ENCODE measurements around the gene PPARA. TPM values are rescaled to one million over a fixed set of nuclear protein-coding genes. Genes with fewer than 3 reads are reported as not detected.

The PPARA gene
- total and polyA plus RNA-seq, 9 of the 15 experiments (the other 6 are each of a cell fraction or from before 2014, with no cell fraction given), result 0.64 to 5.3 (median 3.5) TPM

DNA sequence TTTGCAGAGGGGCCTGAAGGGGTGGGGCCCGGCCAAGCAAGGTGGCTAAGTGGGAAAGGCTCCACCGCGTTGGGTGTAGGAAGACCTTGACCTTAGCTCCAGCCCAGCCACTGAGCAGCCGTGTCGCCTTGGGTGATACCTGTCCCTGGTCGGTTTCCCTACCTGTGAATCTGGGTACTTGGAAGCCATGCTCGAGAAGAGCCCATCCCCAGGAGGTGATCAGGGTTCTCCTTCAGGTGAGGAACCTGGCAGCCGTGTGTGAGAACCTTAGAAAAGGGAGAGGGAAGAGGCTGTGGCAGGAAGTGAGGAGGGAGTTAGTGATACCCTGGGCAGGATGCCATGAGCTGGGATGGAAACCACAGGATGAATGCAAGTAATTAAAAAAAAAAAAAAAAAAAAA is 21.6 kb downstream of the PPARA start (continued):
- TF ChIP-seq MGA (IDR thresholded peaks at IDR 0.05) (no peak), EP400 (IDR thresholded peaks at IDR 0.05) (no peak), L3MBTL2 (IDR thresholded peaks at IDR 0.05) (no peak), ZNF511 (CRISPR knock-in tag; IDR thresholded peaks at IDR 0.05) (no peak), STAG1 (CRISPR knock-in tag; IDR thresholded peaks at IDR 0.05; ENCODE audit: borderline replicate concordance) (no peak)

All from K562 (cell line).